ENCODE measurements around the gene HSH2D. TPM values are rescaled to one million over a fixed set of nuclear protein-coding genes. Genes with fewer than 3 reads are reported as not detected.

HSH2D gene
- total and polyA plus RNA-seq, 10 of the 15 experiments (the other 5 are each of a cell fraction or from before 2014, with no cell fraction given) = 22.0 to 145 (median 89.3) TPM

DNA sequence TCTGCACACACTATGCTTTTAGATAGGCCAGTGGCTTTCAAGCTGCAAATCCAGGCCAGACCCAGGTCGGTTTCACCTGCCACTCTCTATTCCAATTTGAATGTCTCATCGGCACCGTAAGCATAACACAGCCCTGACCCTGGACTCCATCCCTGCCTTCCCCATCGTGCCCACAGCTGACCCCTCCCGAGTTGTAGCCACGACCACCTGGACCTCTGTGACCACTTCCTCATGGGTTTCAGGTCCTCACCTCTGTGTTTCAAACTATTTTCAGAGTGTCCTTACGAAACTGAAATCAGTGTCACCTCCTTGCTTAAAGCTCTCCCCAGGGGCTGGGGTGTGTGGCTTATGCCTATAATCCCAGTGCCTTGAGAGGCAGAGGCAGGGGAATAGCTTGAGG, 9.0 kb upstream of the HSH2D start (continued):
- TF ChIP-seq, protein P1, sequence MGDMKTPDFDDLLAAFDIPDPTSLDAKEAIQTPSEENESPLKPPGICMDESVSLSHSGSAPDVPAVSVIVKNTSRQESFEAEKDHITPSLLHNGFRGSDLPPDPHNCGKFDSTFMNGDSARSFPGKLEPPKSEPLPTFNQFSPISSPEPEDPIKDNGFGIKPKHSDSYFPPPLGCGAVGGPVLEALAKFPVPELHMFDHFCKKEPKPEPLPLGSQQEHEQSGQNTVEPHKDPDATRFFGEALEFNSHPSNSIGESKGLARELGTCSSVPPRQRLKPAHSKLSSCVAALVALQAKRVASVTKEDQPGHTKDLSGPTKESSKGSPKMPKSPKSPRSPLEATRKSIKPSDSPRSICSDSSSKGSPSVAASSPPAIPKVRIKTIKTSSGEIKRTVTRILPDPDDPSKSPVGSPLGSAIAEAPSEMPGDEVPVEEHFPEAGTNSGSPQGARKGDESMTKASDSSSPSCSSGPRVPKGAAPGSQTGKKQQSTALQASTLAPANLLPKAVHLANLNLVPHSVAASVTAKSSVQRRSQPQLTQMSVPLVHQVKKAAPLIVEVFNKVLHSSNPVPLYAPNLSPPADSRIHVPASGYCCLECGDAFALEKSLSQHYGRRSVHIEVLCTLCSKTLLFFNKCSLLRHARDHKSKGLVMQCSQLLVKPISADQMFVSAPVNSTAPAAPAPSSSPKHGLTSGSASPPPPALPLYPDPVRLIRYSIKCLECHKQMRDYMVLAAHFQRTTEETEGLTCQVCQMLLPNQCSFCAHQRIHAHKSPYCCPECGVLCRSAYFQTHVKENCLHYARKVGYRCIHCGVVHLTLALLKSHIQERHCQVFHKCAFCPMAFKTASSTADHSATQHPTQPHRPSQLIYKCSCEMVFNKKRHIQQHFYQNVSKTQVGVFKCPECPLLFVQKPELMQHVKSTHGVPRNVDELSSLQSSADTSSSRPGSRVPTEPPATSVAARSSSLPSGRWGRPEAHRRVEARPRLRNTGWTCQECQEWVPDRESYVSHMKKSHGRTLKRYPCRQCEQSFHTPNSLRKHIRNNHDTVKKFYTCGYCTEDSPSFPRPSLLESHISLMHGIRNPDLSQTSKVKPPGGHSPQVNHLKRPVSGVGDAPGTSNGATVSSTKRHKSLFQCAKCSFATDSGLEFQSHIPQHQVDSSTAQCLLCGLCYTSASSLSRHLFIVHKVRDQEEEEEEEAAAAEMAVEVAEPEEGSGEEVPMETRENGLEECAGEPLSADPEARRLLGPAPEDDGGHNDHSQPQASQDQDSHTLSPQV (IDR thresholded peaks at IDR 0.05) = no peak
- TF ChIP-seq ASH2L (IDR thresholded peaks at IDR 0.05; ENCODE audit: borderline replicate concordance, low read depth) = no peak
- TF ChIP-seq NFXL1 (IDR thresholded peaks at IDR 0.05; ENCODE audit: borderline replicate concordance) = no peak
- TF ChIP-seq, protein P2, sequence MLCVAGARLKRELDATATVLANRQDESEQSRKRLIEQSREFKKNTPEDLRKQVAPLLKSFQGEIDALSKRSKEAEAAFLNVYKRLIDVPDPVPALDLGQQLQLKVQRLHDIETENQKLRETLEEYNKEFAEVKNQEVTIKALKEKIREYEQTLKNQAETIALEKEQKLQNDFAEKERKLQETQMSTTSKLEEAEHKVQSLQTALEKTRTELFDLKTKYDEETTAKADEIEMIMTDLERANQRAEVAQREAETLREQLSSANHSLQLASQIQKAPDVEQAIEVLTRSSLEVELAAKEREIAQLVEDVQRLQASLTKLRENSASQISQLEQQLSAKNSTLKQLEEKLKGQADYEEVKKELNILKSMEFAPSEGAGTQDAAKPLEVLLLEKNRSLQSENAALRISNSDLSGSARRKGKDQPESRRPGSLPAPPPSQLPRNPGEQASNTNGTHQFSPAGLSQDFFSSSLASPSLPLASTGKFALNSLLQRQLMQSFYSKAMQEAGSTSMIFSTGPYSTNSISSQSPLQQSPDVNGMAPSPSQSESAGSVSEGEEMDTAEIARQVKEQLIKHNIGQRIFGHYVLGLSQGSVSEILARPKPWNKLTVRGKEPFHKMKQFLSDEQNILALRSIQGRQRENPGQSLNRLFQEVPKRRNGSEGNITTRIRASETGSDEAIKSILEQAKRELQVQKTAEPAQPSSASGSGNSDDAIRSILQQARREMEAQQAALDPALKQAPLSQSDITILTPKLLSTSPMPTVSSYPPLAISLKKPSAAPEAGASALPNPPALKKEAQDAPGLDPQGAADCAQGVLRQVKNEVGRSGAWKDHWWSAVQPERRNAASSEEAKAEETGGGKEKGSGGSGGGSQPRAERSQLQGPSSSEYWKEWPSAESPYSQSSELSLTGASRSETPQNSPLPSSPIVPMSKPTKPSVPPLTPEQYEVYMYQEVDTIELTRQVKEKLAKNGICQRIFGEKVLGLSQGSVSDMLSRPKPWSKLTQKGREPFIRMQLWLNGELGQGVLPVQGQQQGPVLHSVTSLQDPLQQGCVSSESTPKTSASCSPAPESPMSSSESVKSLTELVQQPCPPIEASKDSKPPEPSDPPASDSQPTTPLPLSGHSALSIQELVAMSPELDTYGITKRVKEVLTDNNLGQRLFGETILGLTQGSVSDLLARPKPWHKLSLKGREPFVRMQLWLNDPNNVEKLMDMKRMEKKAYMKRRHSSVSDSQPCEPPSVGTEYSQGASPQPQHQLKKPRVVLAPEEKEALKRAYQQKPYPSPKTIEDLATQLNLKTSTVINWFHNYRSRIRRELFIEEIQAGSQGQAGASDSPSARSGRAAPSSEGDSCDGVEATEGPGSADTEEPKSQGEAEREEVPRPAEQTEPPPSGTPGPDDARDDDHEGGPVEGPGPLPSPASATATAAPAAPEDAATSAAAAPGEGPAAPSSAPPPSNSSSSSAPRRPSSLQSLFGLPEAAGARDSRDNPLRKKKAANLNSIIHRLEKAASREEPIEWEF (IDR thresholded peaks at IDR 0.05; ENCODE audit: insufficient replicate concordance, low read depth, low read length) = no peak
- TF ChIP-seq, protein P3, sequence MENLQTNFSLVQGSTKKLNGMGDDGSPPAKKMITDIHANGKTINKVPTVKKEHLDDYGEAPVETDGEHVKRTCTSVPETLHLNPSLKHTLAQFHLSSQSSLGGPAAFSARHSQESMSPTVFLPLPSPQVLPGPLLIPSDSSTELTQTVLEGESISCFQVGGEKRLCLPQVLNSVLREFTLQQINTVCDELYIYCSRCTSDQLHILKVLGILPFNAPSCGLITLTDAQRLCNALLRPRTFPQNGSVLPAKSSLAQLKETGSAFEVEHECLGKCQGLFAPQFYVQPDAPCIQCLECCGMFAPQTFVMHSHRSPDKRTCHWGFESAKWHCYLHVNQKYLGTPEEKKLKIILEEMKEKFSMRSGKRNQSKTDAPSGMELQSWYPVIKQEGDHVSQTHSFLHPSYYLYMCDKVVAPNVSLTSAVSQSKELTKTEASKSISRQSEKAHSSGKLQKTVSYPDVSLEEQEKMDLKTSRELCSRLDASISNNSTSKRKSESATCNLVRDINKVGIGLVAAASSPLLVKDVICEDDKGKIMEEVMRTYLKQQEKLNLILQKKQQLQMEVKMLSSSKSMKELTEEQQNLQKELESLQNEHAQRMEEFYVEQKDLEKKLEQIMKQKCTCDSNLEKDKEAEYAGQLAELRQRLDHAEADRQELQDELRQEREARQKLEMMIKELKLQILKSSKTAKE (IDR thresholded peaks at IDR 0.05; ENCODE audit: low read depth, poor library complexity, severe bottlenecking) = no peak
- no peak for TF ChIP-seq ZNF24 (IDR thresholded peaks at IDR 0.05)
- TF ChIP-seq KDM1A (IDR thresholded peaks at IDR 0.05; ENCODE audit: borderline replicate concordance) = no peak
- peak; percentile 72; the same call in 1 of the 2 replicates for TF ChIP-seq DPF2 (IDR thresholded peaks at IDR 0.05)
- no peak for TF ChIP-seq ZNF274 (IDR thresholded peaks at IDR 0.05; ENCODE audit: insufficient read depth, insufficient read length)
- peak; percentile 32; the same call in 1 of the 2 replicates for TF ChIP-seq CBFB (IDR thresholded peaks at IDR 0.05; ENCODE audit: low read depth)
- no peak for TF ChIP-seq ZZZ3 (IDR thresholded peaks at IDR 0.05; ENCODE audit: control insufficient read depth, insufficient read length, low read depth)
- TF ChIP-seq BMI1 (IDR thresholded peaks at IDR 0.05; ENCODE audit: borderline replicate concordance) = 0 out of 2 replicates have a peak, but pooled peaks have one; percentile 32
- TF ChIP-seq HDGF (IDR thresholded peaks at IDR 0.05) = no peak
- no peak for TF ChIP-seq TCF7 (IDR thresholded peaks at IDR 0.05; ENCODE audit: borderline replicate concordance)
- no peak for TF ChIP-seq HDAC6 (IDR thresholded peaks at IDR 0.05; ENCODE audit: unreplicated experiment)
- TF ChIP-seq STAT3 (IDR thresholded peaks at IDR 0.05; ENCODE audit: low read depth, low read length) = no peak
- TF ChIP-seq GATAD2B (conservative IDR thresholded peaks at IDR 0.05; ENCODE audit: low read depth) = peak; percentile 67
- no peak for TF ChIP-seq ZSCAN29 (IDR thresholded peaks at IDR 0.05)
